ENCODE measurements around the gene KIZ. TPM values are rescaled to one million over a fixed set of nuclear protein-coding genes. Genes with fewer than 3 reads are reported as not detected.

KIZ gene
- total RNA-seq, 1 experiment from 2014 or later, result 31.8 TPM

DNA sequence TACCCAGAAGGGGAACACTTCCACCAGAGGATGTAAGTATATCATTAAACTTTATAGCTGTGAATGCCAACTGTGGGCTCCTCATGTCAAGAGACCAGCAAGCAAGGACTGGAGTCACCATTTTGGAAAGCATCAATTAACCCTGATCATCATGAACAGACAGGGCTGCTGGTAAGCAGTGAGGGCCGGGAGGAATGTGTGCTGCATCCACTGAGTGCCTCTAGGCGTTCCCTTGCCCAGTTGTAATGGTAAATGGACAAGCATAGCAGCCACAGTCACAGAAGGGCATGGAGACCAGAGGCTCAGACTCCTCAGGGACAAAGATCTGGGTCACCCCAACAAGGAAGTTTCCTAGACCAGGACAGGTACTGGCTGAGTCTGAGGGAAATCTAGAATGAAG lies 43.3 kb upstream of the KIZ start:
- Histone ChIP-seq H3K4me1 (peaks cover 18% of the 10 kb centered on the region), H3K4me3 (ENCODE audit: low read depth, low read length) (no peak overlapping the region), H3K27me3 (replicated peaks; ENCODE audit: control insufficient read depth, insufficient read depth, low read length) (no peaks in the 10 kb centered on the region), H3K36me3 (ENCODE audit: control insufficient read depth, insufficient read depth, low read length) (no peaks in the 10 kb centered on the region), H3K9me3 (peaks cover 9% of the 10 kb centered on the region; the same call in 1 of the 2 replicates)
- intact Hi-C loops (cut with micrococcal nuclease; ENCODE audit: unreplicated experiment), result no loop called here
- POLR2A ChIA-PET, result no interaction called here
- TF ChIP-seq, protein P1, sequence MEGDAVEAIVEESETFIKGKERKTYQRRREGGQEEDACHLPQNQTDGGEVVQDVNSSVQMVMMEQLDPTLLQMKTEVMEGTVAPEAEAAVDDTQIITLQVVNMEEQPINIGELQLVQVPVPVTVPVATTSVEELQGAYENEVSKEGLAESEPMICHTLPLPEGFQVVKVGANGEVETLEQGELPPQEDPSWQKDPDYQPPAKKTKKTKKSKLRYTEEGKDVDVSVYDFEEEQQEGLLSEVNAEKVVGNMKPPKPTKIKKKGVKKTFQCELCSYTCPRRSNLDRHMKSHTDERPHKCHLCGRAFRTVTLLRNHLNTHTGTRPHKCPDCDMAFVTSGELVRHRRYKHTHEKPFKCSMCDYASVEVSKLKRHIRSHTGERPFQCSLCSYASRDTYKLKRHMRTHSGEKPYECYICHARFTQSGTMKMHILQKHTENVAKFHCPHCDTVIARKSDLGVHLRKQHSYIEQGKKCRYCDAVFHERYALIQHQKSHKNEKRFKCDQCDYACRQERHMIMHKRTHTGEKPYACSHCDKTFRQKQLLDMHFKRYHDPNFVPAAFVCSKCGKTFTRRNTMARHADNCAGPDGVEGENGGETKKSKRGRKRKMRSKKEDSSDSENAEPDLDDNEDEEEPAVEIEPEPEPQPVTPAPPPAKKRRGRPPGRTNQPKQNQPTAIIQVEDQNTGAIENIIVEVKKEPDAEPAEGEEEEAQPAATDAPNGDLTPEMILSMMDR (IDR thresholded peaks at IDR 0.05; ENCODE audit: insufficient read depth in 1 of 2, low read depth in 1 of 2, low read length in 1 of 2, severe bottlenecking in 1 of 2, unreplicated experiment in 1 of 2), result no peak
- Mint-ChIP-seq H3K27me3 (ENCODE audit: insufficient read depth, unreplicated experiment) (no peaks in the 10 kb centered on the region), H3K27ac (ENCODE audit: unreplicated experiment) (no peak overlapping the region), H3K4me1 (ENCODE audit: low read depth, unreplicated experiment) (peaks cover 27% of the 10 kb centered on the region), H3K4me3 (ENCODE audit: unreplicated experiment) (no peak overlapping the region), H3K36me3 (ENCODE audit: insufficient read depth, unreplicated experiment) (peaks cover 9% of the 10 kb centered on the region), H3K9me3 (ENCODE audit: unreplicated experiment) (peaks cover 44% of the 10 kb centered on the region)
- DNase-seq, result no peak
- BruUV-seq (replicated peaks), result no TSS peak
- CTCF ChIA-PET, result interaction anchor here (0.6 kb wide), 1 partner anchor 19 kb away, joined by 4 read pairs; no protein-coding TSS in a partner anchor

DNA sequence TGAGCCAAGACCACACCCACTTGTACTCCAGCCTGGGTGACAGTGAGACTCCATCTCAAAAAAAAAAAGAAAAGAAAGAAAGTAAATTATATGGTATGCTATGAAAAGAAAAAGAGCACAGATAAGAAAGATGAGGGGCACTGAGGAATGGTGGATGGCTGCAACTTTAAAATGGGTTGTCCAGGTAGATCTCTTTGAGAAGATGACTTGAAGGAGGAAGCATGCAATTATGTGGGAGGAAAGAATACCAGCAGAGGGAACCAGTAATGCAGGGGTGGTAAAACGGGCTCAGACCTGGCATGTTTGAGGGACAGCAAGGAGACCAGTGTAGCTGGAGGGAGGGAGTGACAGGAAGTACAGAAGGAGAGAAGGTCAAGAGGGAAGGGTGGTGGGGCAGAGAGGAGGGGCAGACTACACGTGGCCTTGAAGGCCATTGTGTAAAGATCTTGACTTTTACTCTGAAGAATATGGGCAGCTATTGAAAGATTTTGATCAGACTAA lies 42.0 kb upstream of the KIZ start:
- POLR2A ChIA-PET, result no interaction called here

DNA sequence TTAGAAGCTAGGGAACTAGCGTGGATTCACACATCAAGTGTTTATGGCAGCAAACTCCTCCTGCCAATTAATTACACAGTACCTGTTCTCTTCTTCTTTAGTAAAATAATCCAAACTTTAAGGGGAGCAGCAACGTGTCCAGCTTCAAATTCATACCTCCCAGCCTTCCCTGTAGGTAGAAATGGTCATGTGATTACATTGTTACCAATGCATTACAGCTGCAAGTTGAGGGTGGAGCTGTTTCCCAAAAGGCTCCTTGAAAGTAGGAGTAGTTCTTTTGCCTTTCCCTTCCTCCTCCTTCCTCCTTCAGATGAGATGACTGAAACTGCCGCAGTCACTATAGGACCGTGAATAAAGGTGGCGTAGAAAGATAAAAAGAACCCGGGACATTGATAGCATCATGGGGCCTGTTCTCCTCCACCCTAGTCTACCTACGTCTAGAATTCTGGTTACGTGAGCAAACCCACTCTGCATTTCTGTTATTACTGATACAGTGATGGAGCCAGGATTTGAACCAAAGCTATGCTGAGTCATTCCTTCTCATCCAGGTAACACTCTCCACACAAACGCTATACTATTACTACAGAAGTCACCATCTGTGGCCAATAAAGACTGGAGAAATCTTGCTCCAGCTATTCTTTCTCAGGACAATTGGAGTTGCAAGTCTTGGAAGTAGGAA lies 37.9 kb upstream of the KIZ start:
- no TSS peak for BruUV-seq (replicated peaks)
- no peaks in the 10 kb centered on the region for H3K27me3 Mint-ChIP-seq (ENCODE audit: insufficient read depth, unreplicated experiment)
- DNase-seq, result no peak

More for the DNA sequence above, 42.0 kb upstream of the KIZ start:
- CTCF ChIA-PET, result no interaction called here
- no peak for DNase-seq
- H3K36me3 Mint-ChIP-seq (ENCODE audit: insufficient read depth, unreplicated experiment), result no peaks in the 10 kb centered on the region
- H3K4me1 Mint-ChIP-seq (ENCODE audit: low read depth, unreplicated experiment), result peaks cover 14% of the 10 kb centered on the region
- no peaks in the 10 kb centered on the region for H3K27me3 Mint-ChIP-seq (ENCODE audit: insufficient read depth, unreplicated experiment)
- intact Hi-C loops (cut with micrococcal nuclease; ENCODE audit: unreplicated experiment), result no loop called here
- no peak overlapping the region for H3K4me3 Mint-ChIP-seq (ENCODE audit: unreplicated experiment)
- peaks cover 31% of the 10 kb centered on the region for H3K9me3 Mint-ChIP-seq (ENCODE audit: unreplicated experiment)
- TF ChIP-seq, protein P1 (IDR thresholded peaks at IDR 0.05; ENCODE audit: insufficient read depth in 1 of 2, low read depth in 1 of 2, low read length in 1 of 2, severe bottlenecking in 1 of 2, unreplicated experiment in 1 of 2), result no peak
- no peak overlapping the region for H3K4me3 ChIP-seq (ENCODE audit: low read depth, low read length)
- H3K4me1 ChIP-seq, result peaks cover 5% of the 10 kb centered on the region
- no peak overlapping the region for H3K27ac Mint-ChIP-seq (ENCODE audit: unreplicated experiment)
- H3K36me3 ChIP-seq (ENCODE audit: control insufficient read depth, insufficient read depth, low read length), result no peaks in the 10 kb centered on the region
- no TSS peak for BruUV-seq (replicated peaks)
- H3K9me3 ChIP-seq, result peaks cover 9% of the 10 kb centered on the region; the same call in 1 of the 2 replicates
- H3K27me3 ChIP-seq (replicated peaks; ENCODE audit: control insufficient read depth, insufficient read depth, low read length), result no peaks in the 10 kb centered on the region

More for the DNA sequence above, 37.9 kb upstream of the KIZ start:
- Histone ChIP-seq H3K9me3 (no peaks in the 10 kb centered on the region; the same call in 1 of the 2 replicates), H3K27me3 (replicated peaks; ENCODE audit: control insufficient read depth, insufficient read depth, low read length) (no peaks in the 10 kb centered on the region), H3K36me3 (ENCODE audit: control insufficient read depth, insufficient read depth, low read length) (no peaks in the 10 kb centered on the region), H3K4me1 (no peaks in the 10 kb centered on the region), H3K4me3 (ENCODE audit: low read depth, low read length) (no peak overlapping the region)
- TF ChIP-seq, protein P1 (IDR thresholded peaks at IDR 0.05; ENCODE audit: insufficient read depth in 1 of 2, low read depth in 1 of 2, low read length in 1 of 2, severe bottlenecking in 1 of 2, unreplicated experiment in 1 of 2), result no peak
- H3K4me1 Mint-ChIP-seq (ENCODE audit: low read depth, unreplicated experiment), result peaks cover 8% of the 10 kb centered on the region
- no peak overlapping the region for H3K4me3 Mint-ChIP-seq (ENCODE audit: unreplicated experiment)
- ChIA-PET CTCF (no interaction called here), POLR2A (no interaction called here)
- H3K9me3 Mint-ChIP-seq (ENCODE audit: unreplicated experiment), result peaks cover 13% of the 10 kb centered on the region
- H3K36me3 Mint-ChIP-seq (ENCODE audit: insufficient read depth, unreplicated experiment), result no peaks in the 10 kb centered on the region
- intact Hi-C loops (cut with micrococcal nuclease; ENCODE audit: unreplicated experiment), result no loop called here
- H3K27ac Mint-ChIP-seq (ENCODE audit: unreplicated experiment), result no peak overlapping the region

All from Caco-2 (cell line).